B cell (primary cell): ENCODE data around the gene GTPBP6. TPM values are rescaled to one million over a fixed set of nuclear protein-coding genes. Genes with fewer than 3 reads are reported as not detected.

Experiments used
- ATAC-seq: fragments of 200-7000 bp; cut with Tn5 transposase; one replicate; pipeline ENCODE4 v1.10.0; 2021; ENCODE audit warnings: low read depth, mild to moderate bottlenecking, moderate number of reproducible peaks, moderate library complexity
- CTCF ChIA-PET: fragments of 350-600 bp; sonication (Branson Sonifier 250); formaldehyde crosslinking; loops from one replicate; lab custom pipeline; 2021; ENCODE audit warnings: antibody characterized with exemption, inconsistent platforms; lab: Charles Lee
- POLR2A ChIA-PET: fragments of 350-600 bp; sonication (Branson Sonifier 250); formaldehyde crosslinking; loops from one replicate; lab custom pipeline; 2021; ENCODE audit warnings: antibody characterized with exemption; lab: Charles Lee
- DNase-seq: peaks from one replicate; pipeline ENCODE4 v3.0.0; 2013
- H2AFZ ChIP-seq: 2 replicates; pipeline ENCODE4 v1.6.1; 2012; ENCODE audit warnings: mild to moderate bottlenecking, low read depth, low read length; ENCODE audit not compliant: insufficient read depth, poor library complexity, severe bottlenecking
- H3K27ac ChIP-seq, 2 donors: 1 replicate in 1 of 2; 2 replicates in 1 of 2; pipeline ENCODE4 v1.5.1; 2012 to 2013; ENCODE audit warnings: low read length in 2 of 2, mild to moderate bottlenecking in 2 of 2, moderate library complexity in 1 of 2
- H3K27me3 ChIP-seq, 4 experiments: fragments of 200-600 bp in 1 of 4; sonication (generic) in 1 of 4; replicated peaks in 1 of 4; 1 replicate in 2 of 4; 2 replicates in 2 of 4; pipeline versions ENCODE4 v1.6.1 to v1.7.0; 2013 to 2016; ENCODE audit warnings: low read length in 3 of 4, mild to moderate bottlenecking in 2 of 4, mixed read lengths in 1 of 4, moderate library complexity in 1 of 4; ENCODE audit not compliant: insufficient read depth in 4 of 4, control insufficient read depth in 3 of 4; ENCODE audit errors: control extremely low read depth in 1 of 4
- H3K36me3 ChIP-seq, 2 experiments: replicated peaks in 1 of 2; 1 replicate in 1 of 2; 2 replicates in 1 of 2; pipeline versions ENCODE4 v1.6.1 to v1.7.1; 2013; ENCODE audit warnings: low read length in 1 of 2; ENCODE audit not compliant: insufficient read depth in 2 of 2, control insufficient read depth in 1 of 2; ENCODE audit errors: control extremely low read depth in 1 of 2, extremely low read depth in 1 of 2
- H3K4me1 ChIP-seq, 2 donors: fragments of 200-600 bp in 1 of 2; sonication (generic) in 1 of 2; 1 replicate in 1 of 2; 2 replicates in 1 of 2; pipeline versions ENCODE4 v1.5.1 to v1.6.1; 2013 to 2017; ENCODE audit warnings: low read length in 2 of 2; ENCODE audit not compliant: control insufficient read depth in 2 of 2, insufficient read depth in 2 of 2
- H3K4me2 ChIP-seq: replicated peaks from 2 replicates; pipeline ENCODE3; 2012; ENCODE audit warnings: mild to moderate bottlenecking, low read depth, low read length; ENCODE audit not compliant: poor library complexity, severe bottlenecking
- H3K4me3 ChIP-seq, 5 experiments: fragments of 200-600 bp in 1 of 5; sonication (generic) in 1 of 5; 1 replicate in 3 of 5; 2 replicates in 2 of 5; pipeline versions ENCODE4 v1.5.1 to v1.7.0; 2011 to 2016; ENCODE audit warnings: low read length in 4 of 5, mild to moderate bottlenecking in 4 of 5, low read depth in 2 of 5, control low read depth in 1 of 5, moderate library complexity in 1 of 5; ENCODE audit not compliant: insufficient read depth in 1 of 5; ENCODE audit errors: control extremely low read depth in 1 of 5, extremely low read depth in 1 of 5
- H3K79me2 ChIP-seq: fragments of 200-600 bp; sonication (generic); one replicate; pipeline ENCODE4 v1.6.0; 2016; ENCODE audit warnings: low read length; ENCODE audit not compliant: control insufficient read depth, insufficient read depth
- H3K9ac ChIP-seq: fragments of 200-600 bp; sonication (generic); 2 replicates; pipeline ENCODE4 v1.6.1; 2017; ENCODE audit warnings: mild to moderate bottlenecking, low read length, moderate library complexity
- H3K9me3 ChIP-seq, 3 donors: one replicate each; pipeline versions ENCODE4 v1.6.1 to v1.7.1; 2013; ENCODE audit warnings: low read length in 2 of 3; ENCODE audit not compliant: control insufficient read depth in 2 of 3, insufficient read depth in 1 of 3; ENCODE audit errors: control extremely low read depth in 1 of 3
- H4K20me1 ChIP-seq: 2 replicates; pipeline ENCODE4 v1.6.0; 2012; ENCODE audit warnings: mild to moderate bottlenecking, low read length; ENCODE audit not compliant: insufficient read depth, control insufficient read depth, poor library complexity, severe bottlenecking
- H3K27ac Mint-ChIP-seq: one replicate; pipeline ENCODE4 v1.8.0; 2021; ENCODE audit warnings: mixed read lengths
- H3K27me3 Mint-ChIP-seq: one replicate; pipeline ENCODE4 v1.8.0; 2021; ENCODE audit warnings: mixed read lengths
- H3K4me1 Mint-ChIP-seq: one replicate; pipeline ENCODE4 v1.8.0; 2021; ENCODE audit warnings: mixed read lengths
- H3K4me3 Mint-ChIP-seq: one replicate; pipeline ENCODE4 v1.8.0; 2021; ENCODE audit warnings: mixed read lengths
- H3K9me3 Mint-ChIP-seq: one replicate; pipeline ENCODE4 v1.8.0; 2022; ENCODE audit warnings: mixed read lengths; ENCODE audit not compliant: insufficient read depth
- EZH2 ChIP-seq: IDR thresholded peaks from 2 replicates; pipeline ENCODE4 v1.6.1; 2012; ENCODE audit warnings: borderline replicate concordance, low read depth, mild to moderate bottlenecking, moderate library complexity, low read length; ENCODE audit not compliant: insufficient read depth, poor library complexity, severe bottlenecking
- WGBS: methylation state at CpG from one replicate; pipeline ENCODE4 v1.1.5; 2013; ENCODE audit warnings: missing lambda C conversion rate; ENCODE audit not compliant: insufficient coverage; 5-methylcytosine and 5-hydroxymethylcytosine counted together
- intact Hi-C: fragments of 100-400 bp; cut with micrococcal nuclease; formaldehyde crosslinking; loops from one replicate; pipeline ENCODE4 v1.10.0; 2022
- polyA plus RNA-seq: library from polyadenylated mRNA; depleted of rRNA; stranded (reverse); fragments of >200 nt; gene quantifications from 2 replicates; pipeline ENCODE4 v1.2.3, GENCODE V29; 2012
- total RNA-seq, 2 donors: library from RNA; stranded (reverse); fragments of 120-200 nt in 1 of 2; gene quantifications; 1 replicate in 1 of 2; 2 replicates in 1 of 2; pipeline versions ENCODE4 v1.2.3 to v1.2.4, GENCODE V29; 2013 to 2022
- TF ChIP-seq, protein P1 (sequence below): fragments of 200-600 bp; IDR thresholded peaks from one replicate; pipeline ENCODE4 v1.8.0; 2022; ENCODE audit warnings: antibody characterized with exemption, mild to moderate bottlenecking

Gene GTPBP6
- total and polyA plus RNA-seq, 2 donors (not counting 1 experiment from before 2014, with no cell fraction given), result 72.9 to 82.9 TPM

DNA sequence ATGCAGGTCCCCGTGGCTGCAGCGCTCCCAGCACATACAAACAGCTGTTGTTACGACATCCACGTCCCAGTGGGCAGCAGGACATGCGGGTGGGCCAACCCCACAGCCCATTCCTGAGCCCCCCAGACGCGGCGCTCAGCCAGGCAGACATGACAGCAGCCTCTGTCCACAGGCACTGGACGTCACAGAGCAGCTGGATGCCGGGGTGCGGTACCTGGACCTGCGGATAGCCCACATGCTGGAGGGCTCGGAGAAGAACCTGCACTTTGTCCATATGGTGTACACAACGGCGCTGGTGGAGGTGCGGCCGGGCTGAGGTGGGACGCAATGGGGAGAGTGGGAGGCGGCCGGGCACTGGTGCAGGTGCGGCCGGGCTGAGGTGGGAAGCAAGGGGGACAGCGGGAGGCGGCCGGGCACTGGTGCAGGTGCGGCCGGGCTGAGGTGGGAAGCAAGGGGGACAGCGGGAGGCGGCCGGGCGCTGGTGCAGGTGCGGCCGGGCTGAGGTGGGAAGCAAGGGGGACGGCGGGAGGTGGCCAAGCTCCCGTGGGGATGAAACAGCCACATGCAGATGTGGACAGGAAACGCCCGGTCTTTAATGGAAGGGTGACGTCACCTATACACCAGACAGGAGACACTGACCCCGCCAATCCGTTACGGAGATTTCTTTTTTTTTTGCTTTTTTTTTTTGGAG is 28.0 kb downstream of the GTPBP6 start:
- CTCF ChIA-PET, result no interaction called here

DNA sequence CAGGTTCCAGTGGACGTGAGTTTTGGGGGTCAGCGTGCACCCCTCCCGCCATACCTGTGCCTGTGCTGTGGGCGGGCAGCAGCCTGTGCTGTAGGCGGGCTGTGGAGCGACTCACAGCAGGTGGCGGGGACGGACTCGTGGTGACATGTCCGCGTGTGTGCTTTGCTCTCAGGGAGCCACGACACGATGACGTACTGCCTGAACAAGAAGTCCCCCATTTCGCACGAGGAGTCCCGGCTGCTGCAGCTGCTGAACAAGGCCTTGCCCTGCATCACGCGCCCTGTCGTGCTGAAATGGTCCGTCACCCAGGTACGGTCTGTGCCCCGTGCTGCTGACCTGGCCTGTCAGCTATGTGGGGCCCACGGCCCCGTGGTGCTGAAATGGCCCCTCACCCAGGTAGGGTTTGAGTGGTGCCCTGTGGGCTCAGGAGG is 30.0 kb downstream of the GTPBP6 start:
- 97% methylated on average over 22 of the region's 25 CpGs for WGBS
- ATAC-seq (no peak), DNase-seq (no peak)
- no peak for TF ChIP-seq EZH2
- TF ChIP-seq, protein P1, sequence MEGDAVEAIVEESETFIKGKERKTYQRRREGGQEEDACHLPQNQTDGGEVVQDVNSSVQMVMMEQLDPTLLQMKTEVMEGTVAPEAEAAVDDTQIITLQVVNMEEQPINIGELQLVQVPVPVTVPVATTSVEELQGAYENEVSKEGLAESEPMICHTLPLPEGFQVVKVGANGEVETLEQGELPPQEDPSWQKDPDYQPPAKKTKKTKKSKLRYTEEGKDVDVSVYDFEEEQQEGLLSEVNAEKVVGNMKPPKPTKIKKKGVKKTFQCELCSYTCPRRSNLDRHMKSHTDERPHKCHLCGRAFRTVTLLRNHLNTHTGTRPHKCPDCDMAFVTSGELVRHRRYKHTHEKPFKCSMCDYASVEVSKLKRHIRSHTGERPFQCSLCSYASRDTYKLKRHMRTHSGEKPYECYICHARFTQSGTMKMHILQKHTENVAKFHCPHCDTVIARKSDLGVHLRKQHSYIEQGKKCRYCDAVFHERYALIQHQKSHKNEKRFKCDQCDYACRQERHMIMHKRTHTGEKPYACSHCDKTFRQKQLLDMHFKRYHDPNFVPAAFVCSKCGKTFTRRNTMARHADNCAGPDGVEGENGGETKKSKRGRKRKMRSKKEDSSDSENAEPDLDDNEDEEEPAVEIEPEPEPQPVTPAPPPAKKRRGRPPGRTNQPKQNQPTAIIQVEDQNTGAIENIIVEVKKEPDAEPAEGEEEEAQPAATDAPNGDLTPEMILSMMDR, result no peak
- CTCF ChIA-PET, result no interaction called here
- no peak overlapping the region for H3K4me2 ChIP-seq
- no peak overlapping the region for H3K27ac ChIP-seq
- H3K79me2 ChIP-seq, result no peaks in the 10 kb centered on the region
- H3K9me3 ChIP-seq, result peaks cover 0 to 10% (median 0%) of the 10 kb centered on the region in 3 donors
- H3K27me3 ChIP-seq, result no peaks in the 10 kb centered on the region
- Mint-ChIP-seq H3K27ac (no peak overlapping the region), H3K9me3 (no peaks in the 10 kb centered on the region), H3K27me3 (no peaks in the 10 kb centered on the region), H3K4me1 (peaks cover 6% of the 10 kb centered on the region), H3K4me3 (no peak overlapping the region)
- POLR2A ChIA-PET, result no interaction called here
- H4K20me1 ChIP-seq, result no peaks in the 10 kb centered on the region
- no peak overlapping the region for H2AFZ ChIP-seq
- no peak overlapping the region for H3K4me3 ChIP-seq
- peaks cover 3 to 30% of the 10 kb centered on the region in 2 experiments for H3K36me3 ChIP-seq
- H3K9ac ChIP-seq, result no peak overlapping the region
- intact Hi-C loops, result no loop called here
- peaks cover 0 to 5% of the 10 kb centered on the region in 2 donors for H3K4me1 ChIP-seq

More for the DNA sequence above, 28.0 kb downstream of the GTPBP6 start:
- Histone ChIP-seq H2AFZ (no peak overlapping the region), H3K36me3 (peaks cover 3 to 30% of the 10 kb centered on the region in 2 experiments), H3K9ac (no peak overlapping the region), H3K27ac (no peak overlapping the region), H3K9me3 (peaks cover 0 to 17% (median 0%) of the 10 kb centered on the region in 3 donors), H3K27me3 (no peaks in the 10 kb centered on the region), H3K4me2 (no peak overlapping the region), H4K20me1 (no peaks in the 10 kb centered on the region), H3K4me1 (no peaks in the 10 kb centered on the region), H3K4me3 (no peak overlapping the region), H3K79me2 (no peaks in the 10 kb centered on the region)
- 98% methylated on average over 23 of the region's 42 CpGs for WGBS
- Mint-ChIP-seq H3K27me3 (no peaks in the 10 kb centered on the region), H3K9me3 (no peaks in the 10 kb centered on the region), H3K4me3 (no peak overlapping the region), H3K27ac (no peak overlapping the region), H3K4me1 (no peaks in the 10 kb centered on the region)
- ATAC-seq (no peak), DNase-seq (no peak)
- TF ChIP-seq, protein P1, result no peak
- TF ChIP-seq EZH2, result no peak
- intact Hi-C loops, result no loop called here
- POLR2A ChIA-PET, result no interaction called here
